ENCODE data around the gene PLEKHD1.

DNA sequence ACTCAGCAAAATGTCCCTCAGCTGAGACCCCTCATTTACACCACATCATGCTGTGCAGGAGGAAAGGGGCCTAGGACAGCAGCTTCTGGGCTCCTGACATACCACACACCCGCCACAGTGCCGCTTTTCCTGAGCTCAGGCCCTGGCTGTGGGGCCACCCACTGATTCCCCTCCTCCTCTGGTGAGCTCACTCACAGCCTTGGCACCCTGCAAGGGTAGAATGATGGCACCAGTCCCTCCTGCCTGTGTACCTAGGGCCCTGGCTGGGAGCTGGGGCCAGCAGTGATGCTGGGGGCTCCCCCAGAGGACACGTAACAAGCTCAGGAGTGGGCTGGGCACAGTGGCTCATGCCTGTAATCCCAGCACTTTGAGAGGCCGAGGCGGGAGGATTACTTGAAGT, 44.4 kb downstream of the PLEKHD1 start:
- TF ChIP-seq SIN3B (IDR thresholded peaks at IDR 0.05; ENCODE audit: low read depth) (no peak), PHF20 (IDR thresholded peaks at IDR 0.05; ENCODE audit: partially characterized antibody) (no peak), SMAD4 (CRISPR knock-in tag; conservative IDR thresholded peaks at IDR 0.05) (no peak), KLF10 (CRISPR knock-in tag; IDR thresholded peaks at IDR 0.05) (no peak), MYC (IDR thresholded peaks at IDR 0.05; ENCODE audit: low read depth, low read length) (no peak), MYC (CRISPR knock-in tag; IDR thresholded peaks at IDR 0.05; ENCODE audit: borderline replicate concordance, low read depth) (no peak), FIP1L1 (IDR thresholded peaks at IDR 0.05; ENCODE audit: low read depth, low read length, poor library complexity, severe bottlenecking) (no peak)
- TF ChIP-seq, protein P1, sequence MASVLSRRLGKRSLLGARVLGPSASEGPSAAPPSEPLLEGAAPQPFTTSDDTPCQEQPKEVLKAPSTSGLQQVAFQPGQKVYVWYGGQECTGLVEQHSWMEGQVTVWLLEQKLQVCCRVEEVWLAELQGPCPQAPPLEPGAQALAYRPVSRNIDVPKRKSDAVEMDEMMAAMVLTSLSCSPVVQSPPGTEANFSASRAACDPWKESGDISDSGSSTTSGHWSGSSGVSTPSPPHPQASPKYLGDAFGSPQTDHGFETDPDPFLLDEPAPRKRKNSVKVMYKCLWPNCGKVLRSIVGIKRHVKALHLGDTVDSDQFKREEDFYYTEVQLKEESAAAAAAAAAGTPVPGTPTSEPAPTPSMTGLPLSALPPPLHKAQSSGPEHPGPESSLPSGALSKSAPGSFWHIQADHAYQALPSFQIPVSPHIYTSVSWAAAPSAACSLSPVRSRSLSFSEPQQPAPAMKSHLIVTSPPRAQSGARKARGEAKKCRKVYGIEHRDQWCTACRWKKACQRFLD (CRISPR knock-in tag; IDR thresholded peaks at IDR 0.05) = no peak

All from K562 (cell line).